ENCODE results near the gene ADAMTSL1. TPM values are rescaled to one million over a fixed set of nuclear protein-coding genes. Genes with fewer than 3 reads are reported as not detected.

The ADAMTSL1 gene
- polyA plus RNA-seq, 1 donor from 2014 or later = 1.1 TPM

GRCh38 chr9:18499980-18500379 is 26.0 kb downstream of the ADAMTSL1 start:
- no peaks in the 10 kb centered on the region for H4K20me1 ChIP-seq (ENCODE audit: insufficient read depth)
- H3K27me3 ChIP-seq (ENCODE audit: insufficient read depth, low read depth, low read length) = no peaks in the 10 kb centered on the region
- H3K9me3 ChIP-seq (ENCODE audit: low read length) = no peaks in the 10 kb centered on the region
- no peak overlapping the region for H3K27ac ChIP-seq (ENCODE audit: low read length)
- peak; percentile 43 for TF ChIP-seq POLR2AphosphoS5 (IDR thresholded peaks at IDR 0.05)
- TF ChIP-seq SMC3 (conservative IDR thresholded peaks at IDR 0.05; ENCODE audit: poor library complexity) = no peak
- no peak for TF ChIP-seq TAF1 (IDR thresholded peaks at IDR 0.05; ENCODE audit: low read depth)
- peak; percentile 59 for TF ChIP-seq EP300 (conservative IDR thresholded peaks at IDR 0.05; ENCODE audit: poor library complexity, severe bottlenecking)
- TF ChIP-seq REST (IDR thresholded peaks at IDR 0.05; ENCODE audit: borderline replicate concordance) = no peak
- H3K9ac ChIP-seq (ENCODE audit: low read length) = no peak overlapping the region
- no peak overlapping the region for H2AFZ ChIP-seq (ENCODE audit: low read depth, low read length)
- no peaks in the 10 kb centered on the region for H3K9me2 ChIP-seq (ENCODE audit: insufficient read depth, low read length)
- no peaks in the 10 kb centered on the region for H3F3A ChIP-seq (ENCODE audit: insufficient read depth, low read length, poor library complexity, severe bottlenecking)
- no peak overlapping the region for H3K4me2 ChIP-seq (ENCODE audit: low read length)
- no peak overlapping the region for H3K4me3 ChIP-seq (ENCODE audit: low read length)
- no peaks in the 10 kb centered on the region for H3K79me2 ChIP-seq (replicated peaks; ENCODE audit: insufficient read depth, low read length)
- H3K36me3 ChIP-seq (ENCODE audit: insufficient read depth, low read length) = no peaks in the 10 kb centered on the region

DNA sequence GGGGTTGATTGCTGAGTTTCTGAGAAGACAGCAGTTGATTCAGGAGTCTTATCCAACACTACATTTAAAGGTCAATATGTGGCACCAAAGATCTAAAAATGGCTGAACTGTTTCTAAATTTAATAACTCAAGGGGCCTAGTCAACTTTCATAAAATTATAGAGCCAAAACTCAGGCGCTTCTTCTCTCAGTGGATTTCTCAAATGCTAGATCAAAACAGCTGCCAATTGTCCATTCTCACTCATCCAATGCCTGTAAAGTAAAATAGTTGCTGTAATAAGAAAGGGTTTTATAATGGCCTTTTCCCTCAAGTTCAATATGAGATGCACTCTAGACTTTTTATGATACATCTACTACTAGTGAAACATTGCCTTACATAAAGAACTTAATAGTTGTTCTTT is 26.5 kb downstream of the ADAMTSL1 start:
- Histone ChIP-seq H4K20me1 (ENCODE audit: insufficient read depth) (no peaks in the 10 kb centered on the region), H3K9me2 (ENCODE audit: insufficient read depth, low read length) (no peaks in the 10 kb centered on the region), H3K27ac (ENCODE audit: low read length) (no peak overlapping the region), H3F3A (ENCODE audit: insufficient read depth, low read length, poor library complexity, severe bottlenecking) (no peaks in the 10 kb centered on the region), H3K9ac (ENCODE audit: low read length) (no peak overlapping the region), H3K4me3 (ENCODE audit: low read length) (no peak overlapping the region), H3K79me2 (replicated peaks; ENCODE audit: insufficient read depth, low read length) (no peaks in the 10 kb centered on the region), H2AFZ (ENCODE audit: low read depth, low read length) (no peak overlapping the region), H3K27me3 (ENCODE audit: insufficient read depth, low read depth, low read length) (no peaks in the 10 kb centered on the region), H3K4me2 (ENCODE audit: low read length) (no peak overlapping the region), H3K9me3 (ENCODE audit: low read length) (no peaks in the 10 kb centered on the region), H3K36me3 (ENCODE audit: insufficient read depth, low read length) (no peaks in the 10 kb centered on the region)
- TF ChIP-seq EP300 (conservative IDR thresholded peaks at IDR 0.05; ENCODE audit: poor library complexity, severe bottlenecking) (no peak), REST (IDR thresholded peaks at IDR 0.05; ENCODE audit: borderline replicate concordance) (no peak), SMC3 (conservative IDR thresholded peaks at IDR 0.05; ENCODE audit: poor library complexity) (no peak), EZH2 (IDR thresholded peaks at IDR 0.05; ENCODE audit: borderline replicate concordance, insufficient read depth, low read length, poor library complexity, severe bottlenecking) (no peak)

DNA sequence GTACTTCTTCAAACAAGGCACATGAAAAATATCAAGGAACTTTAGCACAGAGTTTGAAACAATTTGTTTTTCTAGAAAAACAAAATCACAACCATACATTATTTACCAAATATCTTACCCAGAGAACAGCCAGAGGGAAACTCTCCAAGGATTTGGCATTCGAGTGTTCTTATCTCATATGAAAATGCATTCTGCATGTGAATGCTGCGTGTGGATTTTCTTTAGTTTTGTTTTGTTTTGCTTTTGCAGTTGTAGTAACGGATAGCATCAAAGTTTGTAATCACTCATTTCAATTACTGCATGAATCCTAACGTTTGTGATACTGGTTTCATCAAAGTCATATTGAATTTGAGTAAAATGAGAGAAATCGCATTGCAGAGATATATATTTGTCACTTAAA is 28.0 kb downstream of the ADAMTSL1 start:
- Histone ChIP-seq H3F3A (ENCODE audit: insufficient read depth, low read length, poor library complexity, severe bottlenecking) (no peaks in the 10 kb centered on the region), H3K79me2 (replicated peaks; ENCODE audit: insufficient read depth, low read length) (no peaks in the 10 kb centered on the region), H3K9ac (ENCODE audit: low read length) (no peak overlapping the region), H3K27ac (ENCODE audit: low read length) (no peak overlapping the region), H4K20me1 (ENCODE audit: insufficient read depth) (no peaks in the 10 kb centered on the region), H3K9me3 (ENCODE audit: low read length) (no peaks in the 10 kb centered on the region), H3K9me2 (ENCODE audit: insufficient read depth, low read length) (no peaks in the 10 kb centered on the region), H3K4me2 (ENCODE audit: low read length) (no peak overlapping the region), H3K36me3 (ENCODE audit: insufficient read depth, low read length) (no peaks in the 10 kb centered on the region), H3K4me3 (ENCODE audit: low read length) (no peak overlapping the region), H2AFZ (ENCODE audit: low read depth, low read length) (no peak overlapping the region), H3K27me3 (ENCODE audit: insufficient read depth, low read depth, low read length) (no peaks in the 10 kb centered on the region)
- TF ChIP-seq RAD21 (conservative IDR thresholded peaks at IDR 0.05) (no peak), TAF1 (IDR thresholded peaks at IDR 0.05; ENCODE audit: low read depth) (no peak), SMC3 (conservative IDR thresholded peaks at IDR 0.05; ENCODE audit: poor library complexity) (no peak), REST (IDR thresholded peaks at IDR 0.05; ENCODE audit: borderline replicate concordance) (no peak), CTCF (IDR thresholded peaks at IDR 0.05; ENCODE audit: poor library complexity, severe bottlenecking) (no peak), EZH2 (IDR thresholded peaks at IDR 0.05; ENCODE audit: borderline replicate concordance, insufficient read depth, low read length, poor library complexity, severe bottlenecking) (no peak), EP300 (conservative IDR thresholded peaks at IDR 0.05; ENCODE audit: poor library complexity, severe bottlenecking) (no peak), MXI1 (conservative IDR thresholded peaks at IDR 0.05; ENCODE audit: poor library complexity, severe bottlenecking) (no peak), POLR2AphosphoS5 (IDR thresholded peaks at IDR 0.05) (no peak)

Data from neural cell (in vitro differentiated cells).